HL-60 (cell line): ENCODE data around the gene C2orf92.

Experiments used
- DNase-seq, 2 experiments: peaks; one replicate each; pipeline ENCODE4 v3.0.0-alpha.2; 2010 to 2020; ENCODE audit warnings: low read depth in 1 of 2, low spot score in 1 of 2
- H3K27ac ChIP-seq: fragments of 250-450 bp; sonication (Bioruptor Pico); replicated peaks from 2 replicates; pipeline ENCODE4 v1.5.1; 2020; ENCODE audit warnings: mild to moderate bottlenecking, moderate library complexity
- H3K27me3 ChIP-seq: fragments of 250-450 bp; sonication (Bioruptor Pico); 2 replicates; pipeline ENCODE4 v1.5.1; 2021; ENCODE audit warnings: mild to moderate bottlenecking, moderate library complexity; ENCODE audit not compliant: insufficient read depth, poor library complexity, severe bottlenecking
- H3K4me3 ChIP-seq: replicated peaks from 2 replicates; pipeline ENCODE4 v1.5.1; 2011; ENCODE audit warnings: mild to moderate bottlenecking, control low read depth, low read length; ENCODE audit not compliant: insufficient read depth
- CTCF ChIP-seq: IDR thresholded peaks from one replicate; pipeline ENCODE4 v1.5.1; 2011; ENCODE audit warnings: low read length, control low read depth, inconsistent platforms; ENCODE audit not compliant: insufficient read depth
- GABPA ChIP-seq: IDR thresholded peaks from 2 replicates; pipeline ENCODE4 v1.6.1; 2012; ENCODE audit warnings: low read depth
- POLR2AphosphoS5 ChIP-seq: IDR thresholded peaks from 2 replicates; pipeline ENCODE4 v1.6.1; 2012; ENCODE audit warnings: low read depth
- REST ChIP-seq: IDR thresholded peaks from 2 replicates; pipeline ENCODE4 v1.6.1; 2012; ENCODE audit warnings: low read depth; ENCODE audit not compliant: insufficient replicate concordance
- SPI1 ChIP-seq: IDR thresholded peaks from 2 replicates; pipeline ENCODE4 v1.6.1; 2012; ENCODE audit warnings: low read depth, mild to moderate bottlenecking, borderline replicate concordance

Gene C2orf92

GRCh38 chr2:97645112-97645694 lies 24.3 kb upstream of the C2orf92 start:
- Histone ChIP-seq H3K27me3 (no peaks in the 10 kb centered on the region), H3K27ac (peak overlapping the region; percentile 93), H3K4me3 (peak overlapping the region; percentile 89)
- TF ChIP-seq POLR2AphosphoS5 (no peak), SPI1 (peak; percentile 29; the same call in 1 of the 2 replicates), GABPA (no peak)
- DNase-seq, result peak in 1 of 2 experiments; percentile 41

- Histone ChIP-seq H3K27me3 (no peaks in the 10 kb centered on the region), H3K27ac (peak within 1 kb of the TSS; percentile 93), H3K4me3 (peak within 1 kb of the TSS; percentile 89)
- TF ChIP-seq POLR2AphosphoS5 (peak; percentile 89), GABPA (peak; percentile 82), SPI1 (peak; percentile 47; the same call in 1 of the 2 replicates), REST (peak; percentile 77), CTCF (no peak)
- DNase-seq, result peak; percentile 93 to 99
Measured at GRCh38 chr2:97645695-97646629, 23.6 kb upstream of the C2orf92 start, which contains the start of gene COX5B. Gene COX5B, plus strand, starts transcription at chr2:97646062. Its CDS starts 25 bp downstream, at chr2:97646087.

- DNase-seq, result no peak
- H3K27ac ChIP-seq, result peak overlapping the region; percentile 93
- TF ChIP-seq CTCF (no peak), REST (no peak), SPI1 (no peak), GABPA (no peak), POLR2AphosphoS5 (no peak)
- peak overlapping the region; percentile 89 for H3K4me3 ChIP-seq
- no peaks in the 10 kb centered on the region for H3K27me3 ChIP-seq
Measured at GRCh38 chr2:97646977-97647376, 22.5 kb upstream of the C2orf92 start.

- TF ChIP-seq CTCF (no peak), GABPA (no peak), POLR2AphosphoS5 (no peak), REST (no peak), SPI1 (no peak)
- no peak overlapping the region for H3K4me3 ChIP-seq
- no peak for DNase-seq
- no peaks in the 10 kb centered on the region for H3K27me3 ChIP-seq
- H3K27ac ChIP-seq, result no peak overlapping the region
Measured at GRCh38 chr2:97651114-97651513, 18.4 kb upstream of the C2orf92 start.
